ENCODE results near the gene STK32B.
"Not testable (repeated sequence)": the region's sequence is repeated elsewhere in the genome, so short reads cannot be mapped to it uniquely, and the experiment has no call there.

DNA sequence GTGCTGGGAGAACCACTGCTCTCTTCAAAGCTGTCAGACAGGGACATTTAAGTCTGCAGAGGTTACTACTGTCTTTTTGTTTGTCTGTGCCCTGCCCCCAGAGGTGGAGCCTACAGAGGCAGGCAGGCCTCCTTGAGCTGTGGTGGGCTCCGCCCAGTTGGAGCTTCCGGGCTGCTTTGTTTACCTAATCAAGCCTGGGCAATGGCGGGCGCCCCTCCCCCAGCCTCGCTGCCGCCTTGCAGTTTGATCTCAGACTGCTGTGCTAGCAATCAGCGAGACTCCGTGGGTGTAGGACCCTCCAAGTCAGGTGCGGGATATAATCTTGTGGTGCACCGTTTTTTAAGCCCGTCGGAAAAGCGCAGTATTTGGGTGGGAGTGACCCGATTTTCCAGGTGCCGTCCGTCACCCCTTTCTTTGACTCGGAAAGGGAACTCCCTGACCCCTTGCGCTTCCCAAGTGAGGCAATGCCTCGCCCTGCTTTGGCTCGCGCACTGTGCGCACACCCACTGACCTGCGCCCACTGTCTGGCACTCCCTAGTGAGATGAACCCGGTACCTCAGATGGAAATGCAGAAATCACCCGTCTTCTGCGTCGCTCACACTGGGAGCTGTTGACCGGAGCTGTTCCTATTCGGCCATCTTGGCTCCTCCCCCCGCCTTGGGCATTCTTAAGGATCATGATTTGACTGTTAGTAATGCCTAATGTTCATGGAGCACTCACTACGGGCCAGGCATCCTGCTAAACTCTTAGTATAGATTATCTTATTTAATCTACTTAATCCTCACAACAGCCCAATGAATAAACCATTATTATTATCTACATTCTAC is 392.9 kb downstream of the STK32B start:
- TF ChIP-seq, protein P1, sequence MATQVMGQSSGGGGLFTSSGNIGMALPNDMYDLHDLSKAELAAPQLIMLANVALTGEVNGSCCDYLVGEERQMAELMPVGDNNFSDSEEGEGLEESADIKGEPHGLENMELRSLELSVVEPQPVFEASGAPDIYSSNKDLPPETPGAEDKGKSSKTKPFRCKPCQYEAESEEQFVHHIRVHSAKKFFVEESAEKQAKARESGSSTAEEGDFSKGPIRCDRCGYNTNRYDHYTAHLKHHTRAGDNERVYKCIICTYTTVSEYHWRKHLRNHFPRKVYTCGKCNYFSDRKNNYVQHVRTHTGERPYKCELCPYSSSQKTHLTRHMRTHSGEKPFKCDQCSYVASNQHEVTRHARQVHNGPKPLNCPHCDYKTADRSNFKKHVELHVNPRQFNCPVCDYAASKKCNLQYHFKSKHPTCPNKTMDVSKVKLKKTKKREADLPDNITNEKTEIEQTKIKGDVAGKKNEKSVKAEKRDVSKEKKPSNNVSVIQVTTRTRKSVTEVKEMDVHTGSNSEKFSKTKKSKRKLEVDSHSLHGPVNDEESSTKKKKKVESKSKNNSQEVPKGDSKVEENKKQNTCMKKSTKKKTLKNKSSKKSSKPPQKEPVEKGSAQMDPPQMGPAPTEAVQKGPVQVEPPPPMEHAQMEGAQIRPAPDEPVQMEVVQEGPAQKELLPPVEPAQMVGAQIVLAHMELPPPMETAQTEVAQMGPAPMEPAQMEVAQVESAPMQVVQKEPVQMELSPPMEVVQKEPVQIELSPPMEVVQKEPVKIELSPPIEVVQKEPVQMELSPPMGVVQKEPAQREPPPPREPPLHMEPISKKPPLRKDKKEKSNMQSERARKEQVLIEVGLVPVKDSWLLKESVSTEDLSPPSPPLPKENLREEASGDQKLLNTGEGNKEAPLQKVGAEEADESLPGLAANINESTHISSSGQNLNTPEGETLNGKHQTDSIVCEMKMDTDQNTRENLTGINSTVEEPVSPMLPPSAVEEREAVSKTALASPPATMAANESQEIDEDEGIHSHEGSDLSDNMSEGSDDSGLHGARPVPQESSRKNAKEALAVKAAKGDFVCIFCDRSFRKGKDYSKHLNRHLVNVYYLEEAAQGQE (IDR thresholded peaks at IDR 0.05) = not testable (repeated sequence)
- TF ChIP-seq, protein P2, sequence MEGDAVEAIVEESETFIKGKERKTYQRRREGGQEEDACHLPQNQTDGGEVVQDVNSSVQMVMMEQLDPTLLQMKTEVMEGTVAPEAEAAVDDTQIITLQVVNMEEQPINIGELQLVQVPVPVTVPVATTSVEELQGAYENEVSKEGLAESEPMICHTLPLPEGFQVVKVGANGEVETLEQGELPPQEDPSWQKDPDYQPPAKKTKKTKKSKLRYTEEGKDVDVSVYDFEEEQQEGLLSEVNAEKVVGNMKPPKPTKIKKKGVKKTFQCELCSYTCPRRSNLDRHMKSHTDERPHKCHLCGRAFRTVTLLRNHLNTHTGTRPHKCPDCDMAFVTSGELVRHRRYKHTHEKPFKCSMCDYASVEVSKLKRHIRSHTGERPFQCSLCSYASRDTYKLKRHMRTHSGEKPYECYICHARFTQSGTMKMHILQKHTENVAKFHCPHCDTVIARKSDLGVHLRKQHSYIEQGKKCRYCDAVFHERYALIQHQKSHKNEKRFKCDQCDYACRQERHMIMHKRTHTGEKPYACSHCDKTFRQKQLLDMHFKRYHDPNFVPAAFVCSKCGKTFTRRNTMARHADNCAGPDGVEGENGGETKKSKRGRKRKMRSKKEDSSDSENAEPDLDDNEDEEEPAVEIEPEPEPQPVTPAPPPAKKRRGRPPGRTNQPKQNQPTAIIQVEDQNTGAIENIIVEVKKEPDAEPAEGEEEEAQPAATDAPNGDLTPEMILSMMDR (IDR thresholded peaks at IDR 0.05; ENCODE audit: low read depth, low read length, missing input control) = not testable (repeated sequence)

All from liver (tissue), 2 donors.